T-helper 1 cell (primary cell): ENCODE results near the gene TMEM235.

Experiments
- DNase-seq, 5 donors: peaks; one replicate each; pipeline ENCODE4 v3.0.0-alpha.2; 2012 to 2020

The TMEM235 gene

GRCh38 chr17:78255953-78256706 is 24.7 kb downstream of the TMEM235 start:
- DNase-seq: no peak

- DNase-seq: no peak
These were observed 25.5 kb downstream of the TMEM235 start for GRCh38 chr17:78256707-78257591.

GRCh38 chr17:78257810-78258322 is 26.4 kb downstream of the TMEM235 start:
- DNase-seq: peak in 1 of 5 donors; percentile 48

- DNase-seq: peak; percentile 37 to 91 (median 57)
These were observed 27.1 kb downstream of the TMEM235 start for GRCh38 chr17:78258323-78259191.

- no peak for DNase-seq
These were observed 27.7 kb downstream of the TMEM235 start for GRCh38 chr17:78259192-78259554.

- DNase-seq: peak in 1 of 5 donors; percentile 79
These were observed 31.8 kb downstream of the TMEM235 start for GRCh38 chr17:78263063-78263735.

- DNase-seq: no peak
These were observed 32.4 kb downstream of the TMEM235 start for GRCh38 chr17:78263736-78264340.

GRCh38 chr17:78264590-78264989 is 33.2 kb downstream of the TMEM235 start:
- no peak for DNase-seq

- no peak for DNase-seq
These were observed 33.7 kb downstream of the TMEM235 start for GRCh38 chr17:78265121-78265520.

GRCh38 chr17:78266231-78266631 is 34.8 kb downstream of the TMEM235 start:
- no peak for DNase-seq

- no peak for DNase-seq
These were observed 35.3 kb downstream of the TMEM235 start for GRCh38 chr17:78266771-78267170.

GRCh38 chr17:78267253-78268073 is 36.0 kb downstream of the TMEM235 start:
- no peak for DNase-seq

- no peak for DNase-seq
These were observed 36.9 kb downstream of the TMEM235 start for GRCh38 chr17:78268191-78268874.

- no peak for DNase-seq
These were observed 37.8 kb downstream of the TMEM235 start for GRCh38 chr17:78268951-78269905.

- DNase-seq: no peak
These were observed 38.5 kb downstream of the TMEM235 start for GRCh38 chr17:78269955-78270381.

GRCh38 chr17:78271419-78272170 is 40.2 kb downstream of the TMEM235 start:
- DNase-seq: no peak

GRCh38 chr17:78272181-78272913 is 40.9 kb downstream of the TMEM235 start:
- peak in 4 of 5 donors; percentile 47 to 78 (median 54) for DNase-seq
